ENCODE data around the gene GNG11. TPM values are rescaled to one million over a fixed set of nuclear protein-coding genes. Genes with fewer than 3 reads are reported as not detected.
A peak's percentile ranks its signal among the peaks of the same experiment; 100 is the strongest.

The GNG11 gene
- total RNA-seq, 3 donors from 2014 or later (not counting 1 experiment from before 2014, with no cell fraction given): 0.57 to 4.0 (median 1.5) TPM

- no peaks in the 10 kb centered on the region for H3K36me3 ChIP-seq (ENCODE audit: control insufficient read depth, insufficient read depth, low read length)
- Mint-ChIP-seq H3K27me3 (ENCODE audit: low read depth in 2 of 2) (peaks cover 39 to 60% of the 10 kb centered on the region in 2 donors), H3K36me3 (no peaks in the 10 kb centered on the region), H3K9me3 (no peaks in the 10 kb centered on the region), H3K4me3 (peak overlapping the region; percentile 45), H3K4me1 (peaks cover 0 to 10% of the 10 kb centered on the region in 2 donors), H3K27ac (no peak overlapping the region)
- no peaks in the 10 kb centered on the region for H3K9me3 ChIP-seq (ENCODE audit: control insufficient read depth, insufficient read depth, low read length)
- WGBS (ENCODE audit: insufficient coverage): no CpG with 5 or more reads among the region's 8 CpGs
- TF ChIP-seq CTCF (IDR thresholded peaks at IDR 0.05): no peak
- ATAC-seq (no peak), DNase-seq (no peak)
- no peak overlapping the region for H3K27ac ChIP-seq (ENCODE audit: low read length)
- H3K4me3 ChIP-seq (ENCODE audit: low read length): no peak overlapping the region
- H3K4me1 ChIP-seq (ENCODE audit: control insufficient read depth, insufficient read depth, low read length): peaks cover 10% of the 10 kb centered on the region
- intact Hi-C loops (cut with micrococcal nuclease): no loop called here
- peaks cover 21% of the 10 kb centered on the region for H3K27me3 ChIP-seq (ENCODE audit: control insufficient read depth, insufficient read depth, low read length)
Measured at GRCh38 chr7:93921186-93921585, 349 bp upstream of the GNG11 start.

- H3K27me3 Mint-ChIP-seq (ENCODE audit: low read depth in 2 of 2): peaks cover 33 to 66% of the 10 kb centered on the region in 2 donors
- H3K36me3 ChIP-seq (ENCODE audit: control insufficient read depth, insufficient read depth, low read length): no peaks in the 10 kb centered on the region
- H3K4me3 Mint-ChIP-seq: no peak overlapping the region
- intact Hi-C loops (cut with micrococcal nuclease): no loop called here
- no peak overlapping the region for H3K27ac ChIP-seq (ENCODE audit: low read length)
- H3K36me3 Mint-ChIP-seq: no peaks in the 10 kb centered on the region
- H3K9me3 Mint-ChIP-seq: no peaks in the 10 kb centered on the region
- peaks cover 10% of the 10 kb centered on the region for H3K4me1 ChIP-seq (ENCODE audit: control insufficient read depth, insufficient read depth, low read length)
- peaks cover 19% of the 10 kb centered on the region for H3K27me3 ChIP-seq (ENCODE audit: control insufficient read depth, insufficient read depth, low read length)
- no peak overlapping the region for H3K27ac Mint-ChIP-seq
- TF ChIP-seq CTCF (IDR thresholded peaks at IDR 0.05): no peak
- WGBS (ENCODE audit: insufficient coverage): 49% methylated on average over 6 of the region's 6 CpGs
- H3K4me3 ChIP-seq (ENCODE audit: low read length): no peak overlapping the region
- peaks cover 0 to 10% of the 10 kb centered on the region in 2 donors for H3K4me1 Mint-ChIP-seq
- ATAC-seq (no peak), DNase-seq (no peak)
- H3K9me3 ChIP-seq (ENCODE audit: control insufficient read depth, insufficient read depth, low read length): no peaks in the 10 kb centered on the region
Measured at GRCh38 chr7:93923296-93923695, 1.8 kb downstream of the GNG11 start.

GRCh38 chr7:93923942-93924341 lies 2.4 kb downstream of the GNG11 start:
- Histone ChIP-seq H3K27ac (ENCODE audit: low read length) (no peak overlapping the region), H3K27me3 (ENCODE audit: control insufficient read depth, insufficient read depth, low read length) (peaks cover 19% of the 10 kb centered on the region), H3K36me3 (ENCODE audit: control insufficient read depth, insufficient read depth, low read length) (no peaks in the 10 kb centered on the region), H3K9me3 (ENCODE audit: control insufficient read depth, insufficient read depth, low read length) (no peaks in the 10 kb centered on the region), H3K4me1 (ENCODE audit: control insufficient read depth, insufficient read depth, low read length) (peaks cover 10% of the 10 kb centered on the region), H3K4me3 (ENCODE audit: low read length) (no peak overlapping the region)
- TF ChIP-seq CTCF (IDR thresholded peaks at IDR 0.05): no peak
- Mint-ChIP-seq H3K9me3 (no peaks in the 10 kb centered on the region), H3K36me3 (no peaks in the 10 kb centered on the region), H3K27ac (no peak overlapping the region), H3K27me3 (ENCODE audit: low read depth in 2 of 2) (peaks cover 34 to 69% of the 10 kb centered on the region in 2 donors), H3K4me3 (no peak overlapping the region), H3K4me1 (peaks cover 0 to 10% of the 10 kb centered on the region in 2 donors)
- no peak for DNase-seq
- intact Hi-C loops (cut with micrococcal nuclease): no loop called here
- no peak for ATAC-seq
- 90% methylated on average over 1 of the region's 1 CpG for whole genome bisulfite sequencing (ENCODE audit: insufficient coverage)

GRCh38 chr7:93926800-93927199 lies 5.3 kb downstream of the GNG11 start:
- Mint-ChIP-seq H3K27me3 (ENCODE audit: low read depth in 2 of 2) (peaks cover 28 to 67% of the 10 kb centered on the region in 2 donors), H3K4me3 (no peak overlapping the region), H3K36me3 (no peaks in the 10 kb centered on the region), H3K27ac (no peak overlapping the region), H3K9me3 (no peaks in the 10 kb centered on the region), H3K4me1 (peaks cover 0 to 4% of the 10 kb centered on the region in 2 donors)
- TF ChIP-seq CTCF (IDR thresholded peaks at IDR 0.05): no peak
- 74% methylated on average over 1 of the region's 1 CpG for WGBS (ENCODE audit: insufficient coverage)
- peaks cover 11% of the 10 kb centered on the region for H3K27me3 ChIP-seq (ENCODE audit: control insufficient read depth, insufficient read depth, low read length)
- no peak overlapping the region for H3K27ac ChIP-seq (ENCODE audit: low read length)
- H3K4me3 ChIP-seq (ENCODE audit: low read length): no peak overlapping the region
- intact Hi-C loops (cut with micrococcal nuclease): no loop called here
- DNase-seq (no peak), ATAC-seq (no peak)
- peaks cover 6% of the 10 kb centered on the region for H3K4me1 ChIP-seq (ENCODE audit: control insufficient read depth, insufficient read depth, low read length)
- no peaks in the 10 kb centered on the region for H3K36me3 ChIP-seq (ENCODE audit: control insufficient read depth, insufficient read depth, low read length)
- no peaks in the 10 kb centered on the region for H3K9me3 ChIP-seq (ENCODE audit: control insufficient read depth, insufficient read depth, low read length)
